HG03139 (cell line): ENCODE measurements around the gene RBBP8.
"Not testable (repeated sequence)": the region's sequence is repeated elsewhere in the genome, so short reads cannot be mapped to it uniquely, and the experiment has no call there.

Experiments
- ATAC-seq: cut with Tn5 transposase; IDR thresholded peaks from one replicate; pipeline ENCODE4 v1.9.1; 2021; ENCODE audit not compliant: unreplicated experiment

RBBP8 gene

DNA sequence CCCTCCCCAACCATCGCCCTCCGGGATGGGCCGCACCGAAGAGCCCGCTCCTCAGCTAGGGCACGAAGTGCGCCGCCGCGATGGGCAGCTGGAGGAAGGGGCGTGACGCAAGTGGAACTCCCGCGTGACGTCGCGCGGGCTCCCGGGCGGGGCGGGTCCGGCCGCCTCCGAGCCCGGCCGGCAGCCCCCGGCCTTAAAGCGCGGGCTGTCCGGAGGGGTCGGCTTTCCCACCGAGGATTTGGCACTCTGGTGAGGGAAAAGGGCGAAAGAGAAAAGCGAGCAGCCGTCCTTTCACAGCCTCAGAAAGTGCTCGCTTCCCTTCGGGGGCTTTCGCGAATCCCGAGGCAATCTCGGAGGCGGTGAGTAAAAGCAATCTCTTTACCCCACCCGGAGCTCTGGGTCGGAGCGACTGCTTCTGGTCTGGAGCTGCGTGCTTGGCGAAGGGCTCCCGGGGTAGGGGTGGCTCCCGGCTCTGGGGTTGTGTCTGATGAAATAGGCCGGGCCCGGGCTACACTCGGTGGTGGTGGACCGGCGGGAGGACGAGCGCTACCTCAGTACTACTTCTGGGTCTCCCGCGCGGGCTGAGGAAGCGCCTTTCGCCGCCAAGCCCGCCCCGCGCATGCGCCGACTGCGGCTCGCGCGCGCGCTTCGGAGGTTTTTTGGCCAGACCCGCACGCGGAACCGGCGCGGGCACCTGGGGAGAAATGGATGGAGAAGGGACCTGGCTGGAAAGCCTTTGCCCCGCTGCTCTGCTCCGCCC is at the start of gene RBBP8:
TSS of gene RBBP8 (plus strand) at position 123 of the 760 bp plus-strand sequence. CDS start 3,524 bp downstream, outside the sequence.
- peak; percentile 77 for ATAC-seq

DNA sequence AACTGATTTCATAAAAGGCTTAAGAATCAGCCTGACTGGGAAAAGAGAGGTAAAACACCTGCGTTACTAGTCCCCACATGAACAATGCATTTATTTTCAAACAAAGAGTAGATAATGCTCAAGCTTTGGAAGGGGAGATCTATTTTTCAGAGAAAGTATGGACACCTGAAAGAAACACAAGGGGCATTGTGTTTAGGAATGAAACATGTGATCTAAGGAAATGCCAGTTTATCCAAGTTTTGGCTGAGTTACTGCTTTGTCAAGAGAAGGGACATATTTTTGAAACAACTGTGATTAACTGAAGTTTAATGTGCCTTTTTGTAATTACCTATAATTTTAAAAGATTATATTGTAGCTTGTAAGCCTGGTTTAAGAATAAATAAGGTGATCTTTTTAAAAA is 49.3 kb upstream of the RBBP8 start:
- no peak for ATAC-seq

DNA sequence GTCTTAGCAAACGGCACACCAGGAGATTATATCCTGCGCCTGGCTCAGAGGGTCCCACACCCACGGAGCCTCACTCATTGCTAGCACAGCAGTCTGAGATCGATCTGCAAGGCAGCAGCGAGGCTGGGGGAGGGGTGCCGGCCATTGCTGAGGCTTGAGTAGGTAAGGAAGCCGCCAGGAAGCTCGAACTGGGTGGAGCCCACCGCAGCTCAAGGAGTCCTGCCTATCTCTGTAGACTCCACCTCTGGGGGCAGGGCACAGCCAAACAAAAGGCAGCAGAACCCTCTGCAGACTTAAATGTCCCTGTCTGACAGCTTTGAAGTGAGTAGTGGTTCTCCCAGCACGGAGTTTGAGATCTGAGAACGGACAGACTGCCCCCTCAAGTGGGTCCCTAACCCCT is 47.4 kb upstream of the RBBP8 start:
- ATAC-seq, result not testable (repeated sequence)

DNA sequence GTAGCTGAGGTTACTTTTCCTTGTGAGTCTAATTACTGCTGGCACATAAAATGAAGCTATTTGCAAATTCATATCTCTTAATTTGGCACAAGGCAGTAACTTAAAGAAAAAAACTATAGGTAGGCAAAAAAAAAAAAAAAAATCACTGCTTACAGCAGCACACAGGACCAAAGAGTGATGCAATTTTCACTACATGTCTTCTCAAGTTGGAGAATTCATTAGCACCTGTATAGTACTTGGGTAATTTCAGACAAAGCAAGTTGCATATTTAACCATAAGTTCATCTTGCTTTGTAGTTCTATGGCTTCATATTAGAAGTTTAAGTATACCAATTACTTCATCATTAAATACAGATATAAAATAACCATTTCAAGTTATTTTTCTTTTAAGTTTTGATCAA is 33.7 kb upstream of the RBBP8 start:
- no peak for ATAC-seq

DNA sequence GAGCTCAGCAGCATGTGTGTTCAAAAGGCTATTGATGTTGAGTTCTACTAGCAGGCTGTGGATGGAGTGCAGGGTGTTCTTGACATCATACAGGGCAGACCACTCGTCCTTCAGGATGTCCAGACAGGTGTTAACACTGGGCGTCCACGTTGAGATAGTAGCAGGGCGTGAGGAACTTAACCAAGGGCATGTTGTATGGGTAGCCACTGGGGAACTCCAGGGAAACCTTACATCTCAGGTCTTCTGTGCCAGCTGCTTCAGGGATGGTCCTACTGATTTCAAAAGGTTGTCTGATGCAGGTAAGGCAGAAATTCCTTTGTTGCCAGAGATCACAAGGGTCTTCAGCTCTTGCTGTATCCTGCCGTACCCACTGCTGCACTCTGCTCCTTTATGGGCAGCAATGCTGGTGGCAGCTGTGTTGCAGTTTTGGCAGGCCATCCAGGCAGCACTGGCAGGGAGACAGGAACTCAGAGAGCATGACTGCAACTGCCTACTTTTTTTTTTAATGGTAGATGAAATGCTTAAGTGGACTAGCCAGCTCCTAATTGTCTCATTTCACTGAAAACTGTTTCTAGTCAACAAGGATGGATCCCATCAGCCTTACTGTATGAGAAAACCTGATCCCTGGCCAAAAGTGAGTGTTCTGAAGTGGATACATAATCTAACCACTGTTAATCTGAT is 32.4 kb upstream of the RBBP8 start:
- no peak for ATAC-seq

DNA sequence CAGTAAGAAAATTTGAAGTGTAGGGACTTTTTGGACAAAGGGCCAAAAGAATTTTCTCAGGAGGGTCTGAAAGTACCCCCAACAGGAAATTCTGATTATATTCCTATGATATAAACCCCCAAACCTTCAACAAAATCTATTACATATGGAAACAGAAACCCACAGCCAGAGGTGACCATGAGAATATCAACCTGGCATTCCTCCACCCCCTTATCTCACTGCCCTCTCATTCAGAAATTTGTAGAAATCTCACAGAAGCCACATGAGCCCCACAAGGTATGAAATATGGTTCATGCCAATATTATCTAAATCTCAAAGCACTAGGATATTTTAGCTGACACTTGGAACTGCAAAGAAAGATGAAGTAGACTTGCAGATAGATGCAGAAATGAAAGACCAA is 31.0 kb upstream of the RBBP8 start:
- no peak for ATAC-seq

DNA sequence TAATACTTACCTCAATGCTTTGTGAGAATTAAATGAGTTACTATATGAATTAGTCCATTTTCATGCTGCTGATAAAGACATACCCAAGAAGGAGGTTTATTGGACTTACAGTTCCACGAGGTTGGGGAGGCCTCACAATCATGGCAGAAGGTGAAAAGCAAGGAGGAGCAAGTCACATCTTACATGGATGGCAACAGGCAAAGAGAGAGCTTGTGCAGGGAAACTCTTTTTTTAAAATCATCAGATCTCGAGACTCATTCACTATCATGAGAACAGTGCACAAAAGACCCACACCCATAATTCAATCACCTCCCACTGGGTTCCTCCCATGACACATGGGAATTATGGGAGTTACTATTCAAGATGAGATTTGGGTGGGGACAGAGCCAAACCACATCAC is 29.9 kb upstream of the RBBP8 start:
- not testable (repeated sequence) for ATAC-seq

DNA sequence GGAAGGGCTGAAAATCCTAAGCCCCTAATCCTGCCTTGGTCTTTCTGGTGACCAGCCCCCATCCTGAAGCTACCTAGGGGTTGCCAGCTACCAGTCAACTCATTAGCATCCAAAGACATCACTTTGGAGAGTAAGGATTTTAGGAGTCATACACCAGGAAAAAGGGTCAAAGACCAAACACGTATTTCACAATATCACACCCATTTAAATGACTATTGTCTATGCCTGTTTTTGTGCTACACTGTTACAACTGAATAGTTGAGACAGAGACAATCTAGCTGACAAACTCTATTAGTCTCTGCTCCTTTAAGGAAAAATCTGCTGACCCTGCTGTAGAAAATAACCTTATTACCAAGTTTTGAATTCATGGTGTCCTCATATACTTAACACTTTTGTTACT is 21.0 kb upstream of the RBBP8 start:
- ATAC-seq, result no peak

DNA sequence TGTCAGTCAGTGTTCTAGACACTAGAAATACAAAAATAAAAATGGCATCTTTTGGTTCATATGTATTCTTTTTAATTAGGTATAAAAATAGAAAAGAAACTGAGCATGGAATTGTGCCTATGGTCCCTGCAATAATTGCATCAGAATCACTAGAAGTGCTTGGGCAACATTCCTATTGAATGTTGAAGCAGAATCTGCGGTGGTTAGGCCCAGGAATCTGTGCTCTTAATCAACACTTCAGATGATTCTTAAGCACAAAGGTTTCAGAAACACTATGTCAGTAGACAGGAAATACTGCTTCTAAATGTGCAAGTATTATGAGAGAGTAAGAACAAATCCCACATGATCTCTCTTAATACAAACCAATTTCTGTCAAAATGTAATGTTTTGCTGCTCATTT is 20.3 kb upstream of the RBBP8 start:
- no peak for ATAC-seq

DNA sequence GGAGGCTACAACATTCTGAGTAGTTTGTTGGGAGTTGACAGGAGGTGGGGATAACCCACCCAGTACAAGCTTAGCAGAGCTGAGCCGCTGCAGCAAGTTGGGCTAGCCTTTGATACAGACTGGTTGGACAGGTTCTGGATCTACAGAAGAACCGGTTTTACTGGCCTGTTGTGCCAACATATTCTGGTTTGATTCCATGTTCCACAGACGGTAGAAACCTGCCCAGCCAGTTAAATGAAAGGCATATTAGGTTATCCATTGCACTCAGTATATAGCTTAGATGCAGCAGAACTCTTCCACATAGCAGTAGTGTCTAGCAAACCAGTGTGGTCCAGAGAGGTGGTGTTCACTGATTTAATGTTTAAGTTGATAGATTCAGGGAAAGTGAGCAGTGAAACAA is 19.3 kb upstream of the RBBP8 start:
- ATAC-seq, result no peak

DNA sequence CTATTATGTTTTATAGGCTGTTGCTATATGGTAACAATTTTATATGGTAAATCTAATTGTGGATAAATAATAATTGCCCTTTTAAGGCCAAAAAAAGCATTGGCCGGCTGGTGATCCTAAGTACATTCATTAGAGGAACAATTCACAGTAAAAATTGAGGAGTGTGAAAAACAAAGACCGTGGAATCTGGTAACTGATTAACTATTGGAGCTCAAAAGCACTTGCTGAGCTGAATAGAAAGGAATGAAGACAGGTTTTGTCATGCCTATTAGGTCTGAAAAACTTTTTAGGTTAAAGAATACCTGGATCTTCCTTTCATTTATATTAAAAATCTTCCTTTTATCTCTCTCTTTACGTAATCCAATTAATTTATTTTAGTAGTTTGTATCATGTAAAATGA is 18.5 kb upstream of the RBBP8 start:
- ATAC-seq, result no peak

DNA sequence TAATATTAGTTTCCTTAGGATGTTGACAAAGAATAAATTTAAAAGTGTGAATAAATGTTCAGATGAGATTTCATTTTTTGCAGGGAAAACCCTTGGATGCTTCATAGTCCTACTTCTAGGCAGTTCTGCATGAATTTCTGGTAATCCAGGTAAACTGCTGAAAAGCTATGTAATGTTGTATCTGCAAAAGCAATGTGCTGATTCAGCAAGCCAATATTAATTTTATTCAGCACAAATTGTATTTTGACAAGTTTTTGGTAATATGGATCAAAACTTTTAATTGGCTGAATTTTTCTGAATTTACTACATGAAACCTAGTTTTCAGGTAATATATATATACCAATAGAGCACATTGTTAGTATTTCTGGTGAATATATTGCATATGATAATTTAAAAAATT is 17.8 kb upstream of the RBBP8 start:
- no peak for ATAC-seq

DNA sequence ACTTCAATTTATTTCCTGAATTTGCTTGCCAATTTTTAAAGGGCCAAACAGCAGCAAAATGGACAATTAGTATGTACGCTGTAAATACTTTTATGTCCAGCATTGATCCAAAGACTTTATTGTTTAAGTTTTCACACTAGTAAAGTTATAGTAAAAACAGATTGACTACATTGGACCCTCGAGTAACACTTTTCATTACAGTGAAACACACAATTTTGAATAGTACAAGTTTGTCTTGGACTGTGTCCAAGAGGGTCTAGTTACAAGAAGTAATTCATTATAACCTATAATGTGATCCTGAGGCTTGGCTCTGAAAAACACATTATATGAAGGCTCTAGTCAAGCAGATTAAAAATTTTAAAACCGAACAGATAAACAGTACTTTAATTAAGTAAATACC is 11.4 kb upstream of the RBBP8 start:
- ATAC-seq, result no peak

DNA sequence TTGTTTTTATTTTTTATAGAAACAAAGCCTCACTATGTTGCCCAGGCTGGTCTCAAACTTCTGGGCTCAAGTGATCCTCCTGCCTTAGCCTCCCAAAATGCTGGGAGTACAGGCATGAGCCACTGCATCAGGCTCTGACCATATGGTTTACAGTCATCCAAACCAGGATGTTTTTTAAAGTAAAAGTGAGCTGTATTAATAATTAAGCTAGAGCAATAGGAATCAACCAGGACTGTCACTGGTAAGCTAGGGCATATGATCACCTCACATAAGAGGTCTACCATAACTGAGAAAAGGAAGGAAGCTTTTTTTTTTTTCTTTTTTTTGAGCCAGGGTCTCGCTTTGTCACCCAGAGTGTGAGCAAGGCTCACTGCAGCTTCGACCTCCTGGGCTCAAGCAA is 8.5 kb upstream of the RBBP8 start:
- ATAC-seq, result no peak

DNA sequence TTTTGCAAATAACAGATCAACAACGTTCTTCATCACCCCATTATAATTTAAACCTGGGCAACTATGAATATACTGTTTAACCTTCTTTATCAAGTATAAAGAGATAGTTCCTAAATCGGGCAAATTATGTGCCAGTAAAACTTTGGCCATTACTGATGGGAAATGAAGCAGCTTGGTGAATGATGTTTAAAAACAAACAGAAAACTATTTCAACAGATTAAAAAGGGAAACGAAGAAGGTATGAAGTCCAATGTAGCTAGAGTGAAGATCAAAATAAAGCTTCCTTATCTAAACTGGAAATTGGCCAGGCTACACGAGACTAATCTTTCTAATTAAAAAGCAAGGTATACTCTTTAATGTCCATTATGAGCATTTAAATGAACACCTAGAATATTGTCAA is 6.7 kb upstream of the RBBP8 start:
- no peak for ATAC-seq

DNA sequence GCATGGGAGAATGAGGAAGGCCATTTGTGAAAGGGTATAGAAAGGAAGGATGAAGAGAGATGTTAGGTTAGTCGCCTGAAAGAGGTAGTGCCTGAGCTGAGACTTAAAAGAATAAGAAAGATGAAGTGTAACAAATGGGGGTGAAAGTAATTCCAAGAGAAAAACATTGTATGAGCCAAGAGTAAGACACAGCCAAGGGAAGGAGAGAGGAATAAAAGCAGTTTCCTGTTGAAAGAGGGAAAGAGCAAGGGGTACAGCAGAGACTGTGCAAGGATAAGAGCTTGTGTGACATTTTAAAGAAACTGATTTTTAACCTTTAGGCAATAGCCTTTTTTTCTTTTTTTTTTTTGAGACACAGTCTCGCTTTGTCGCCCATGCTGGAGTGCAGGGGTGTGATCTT is 4.8 kb upstream of the RBBP8 start:
- no peak for ATAC-seq

DNA sequence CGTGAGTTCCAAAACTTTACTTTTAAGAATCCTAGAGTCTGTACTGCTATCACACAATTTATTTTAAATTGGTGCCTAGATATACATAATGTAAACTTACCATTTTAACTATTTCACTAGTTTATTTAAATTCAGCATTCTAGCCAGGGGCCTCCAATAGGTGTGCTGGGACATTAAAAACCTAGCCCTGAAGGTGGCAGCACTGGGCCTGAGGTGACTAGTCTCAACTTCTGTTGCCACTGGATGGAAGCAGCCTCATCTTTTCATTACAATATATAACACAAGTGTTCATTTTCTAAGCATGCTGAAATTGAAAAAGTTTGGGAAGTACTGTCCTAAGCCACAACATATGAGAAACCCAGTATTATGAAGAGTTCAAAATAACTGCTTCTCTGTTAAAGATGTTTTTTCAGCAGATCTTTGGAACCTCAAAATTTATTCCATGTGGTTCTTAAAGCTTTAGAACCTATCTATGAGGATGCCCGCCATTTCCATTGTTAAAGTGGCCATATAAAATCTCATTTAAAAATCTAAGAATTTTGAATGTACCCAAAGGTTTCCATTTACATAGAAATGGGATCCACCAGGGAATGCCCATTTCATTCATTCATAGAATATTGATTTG is 2.9 kb upstream of the RBBP8 start:
- ATAC-seq, result no peak

DNA sequence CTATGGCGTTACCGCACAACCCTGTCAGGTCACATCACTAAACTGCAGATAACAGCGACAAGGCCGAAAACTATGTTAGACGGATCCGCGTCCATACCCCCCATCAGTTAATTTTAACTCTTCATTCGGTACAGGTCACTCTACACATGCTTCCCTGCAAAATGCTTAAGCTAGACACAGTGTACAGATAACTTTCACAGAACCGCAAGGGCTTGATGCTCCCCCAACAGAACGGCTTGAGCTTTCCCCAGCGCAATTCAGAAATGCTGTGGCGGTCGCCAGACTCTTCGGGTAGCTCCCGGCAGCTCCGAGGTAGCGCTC is 283 bp upstream of the RBBP8 start:
- peak; percentile 18 for ATAC-seq

DNA sequence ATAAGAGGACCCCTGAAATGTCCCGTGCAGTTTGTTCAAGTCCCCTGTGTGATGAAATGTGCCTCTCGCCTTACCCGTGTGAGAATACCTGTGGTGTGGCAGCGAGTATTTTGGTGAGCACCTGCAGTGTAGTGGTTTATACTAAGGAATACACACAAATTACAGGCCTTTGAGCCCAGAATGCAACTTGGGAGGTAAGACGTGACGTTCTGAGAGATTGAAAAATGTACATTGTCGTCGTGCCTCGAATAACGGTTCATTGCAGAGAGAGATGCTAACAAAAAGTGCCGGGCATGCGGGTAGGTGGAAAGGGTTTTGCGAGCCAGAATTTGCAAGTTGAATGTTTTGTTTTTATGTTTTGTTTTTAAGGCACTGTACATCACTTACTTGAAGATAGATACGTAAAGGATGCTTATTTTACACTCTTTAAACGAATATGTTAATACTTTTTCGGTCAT is 867 bp downstream of the RBBP8 start:
- peak; percentile 16 for ATAC-seq

DNA sequence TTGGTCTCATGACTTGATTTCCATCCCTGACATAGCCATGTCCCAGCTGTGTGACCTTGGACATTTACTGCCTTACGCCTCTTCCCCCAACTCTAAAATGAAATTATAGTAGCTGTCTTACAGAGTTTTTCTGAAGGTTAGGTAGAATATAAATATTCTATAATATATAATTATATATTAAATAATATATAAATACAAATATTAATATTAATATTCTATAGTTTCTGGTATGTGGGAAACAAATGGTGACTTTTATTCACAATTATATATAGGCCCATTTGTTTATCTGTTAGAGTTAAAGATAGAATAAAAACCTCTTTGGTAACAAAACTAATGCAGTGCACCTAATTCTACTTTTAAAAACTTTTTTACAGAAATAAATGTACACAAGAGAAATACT is 1.7 kb downstream of the RBBP8 start:
- no peak for ATAC-seq

DNA sequence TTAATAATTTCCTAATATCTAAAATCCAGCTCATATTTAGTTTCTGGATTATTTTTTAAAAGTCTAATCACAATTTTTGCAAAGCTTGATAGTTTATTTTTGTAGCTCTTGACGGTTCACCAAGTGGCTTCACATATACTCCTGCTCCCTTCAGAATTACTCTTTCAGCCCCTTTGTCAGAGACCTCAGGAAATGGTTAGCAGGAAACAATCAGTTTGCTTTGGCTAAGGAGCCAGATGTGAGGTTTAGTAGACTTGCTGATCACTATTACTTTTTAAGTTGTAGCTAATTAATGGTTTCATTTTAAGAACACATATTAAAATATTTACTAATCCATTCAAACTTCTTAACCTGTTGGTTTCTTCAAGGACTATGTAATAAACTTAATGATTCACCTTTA is 2.3 kb downstream of the RBBP8 start:
- ATAC-seq, result no peak

DNA sequence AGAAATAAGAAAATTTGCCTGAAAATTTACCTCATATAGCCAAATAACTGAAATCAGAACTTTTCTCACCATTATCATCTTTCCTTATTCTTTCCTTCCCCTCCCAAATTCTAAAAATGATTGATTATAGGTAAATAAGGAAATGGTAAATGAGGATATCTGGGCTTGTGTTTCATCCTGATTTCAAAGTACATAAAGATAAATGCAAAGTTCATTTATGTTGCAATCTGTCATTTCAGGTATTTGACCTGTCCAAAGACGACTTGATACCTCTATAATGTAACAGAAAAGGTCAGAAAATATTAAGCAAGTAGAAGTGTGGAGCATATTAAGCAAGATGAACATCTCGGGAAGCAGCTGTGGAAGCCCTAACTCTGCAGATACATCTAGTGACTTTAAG is 3.4 kb downstream of the RBBP8 start:
- no peak for ATAC-seq
